T-helper 2 cell treated with Interferon-gamma antibody and Interleukin-4, amounts not matched to agents 5 μg/mL and 100 μg/mL, for 36 hours (primary cell): ENCODE results near the gene NDUFB2.
"Not testable (repeated sequence)": the region's sequence is repeated elsewhere in the genome, so short reads cannot be mapped to it uniquely, and the experiment has no call there.

Experiments used
- DNase-seq: peaks from one replicate; pipeline ENCODE4 v3.0.0; 2021; ENCODE audit warnings: low spot score
- H3K27ac Mint-ChIP-seq: one replicate; pipeline ENCODE4 v1.8.0; 2021; ENCODE audit warnings: mild to moderate bottlenecking, mixed read lengths
- H3K27me3 Mint-ChIP-seq: one replicate; pipeline ENCODE4 v1.8.0; 2021; ENCODE audit warnings: low read depth, mixed read lengths
- H3K36me3 Mint-ChIP-seq: one replicate; pipeline ENCODE4 v1.8.0; 2021; ENCODE audit warnings: low read depth, mixed read lengths
- H3K4me1 Mint-ChIP-seq: one replicate; pipeline ENCODE4 v1.8.0; 2021; ENCODE audit warnings: low read depth, mixed read lengths
- H3K4me3 Mint-ChIP-seq: one replicate; pipeline ENCODE4 v1.8.0; 2022; ENCODE audit warnings: mild to moderate bottlenecking, moderate library complexity, mixed read lengths
- H3K9me3 Mint-ChIP-seq: one replicate; pipeline ENCODE4 v1.8.0; 2021; ENCODE audit warnings: mixed read lengths

NDUFB2 gene

DNA sequence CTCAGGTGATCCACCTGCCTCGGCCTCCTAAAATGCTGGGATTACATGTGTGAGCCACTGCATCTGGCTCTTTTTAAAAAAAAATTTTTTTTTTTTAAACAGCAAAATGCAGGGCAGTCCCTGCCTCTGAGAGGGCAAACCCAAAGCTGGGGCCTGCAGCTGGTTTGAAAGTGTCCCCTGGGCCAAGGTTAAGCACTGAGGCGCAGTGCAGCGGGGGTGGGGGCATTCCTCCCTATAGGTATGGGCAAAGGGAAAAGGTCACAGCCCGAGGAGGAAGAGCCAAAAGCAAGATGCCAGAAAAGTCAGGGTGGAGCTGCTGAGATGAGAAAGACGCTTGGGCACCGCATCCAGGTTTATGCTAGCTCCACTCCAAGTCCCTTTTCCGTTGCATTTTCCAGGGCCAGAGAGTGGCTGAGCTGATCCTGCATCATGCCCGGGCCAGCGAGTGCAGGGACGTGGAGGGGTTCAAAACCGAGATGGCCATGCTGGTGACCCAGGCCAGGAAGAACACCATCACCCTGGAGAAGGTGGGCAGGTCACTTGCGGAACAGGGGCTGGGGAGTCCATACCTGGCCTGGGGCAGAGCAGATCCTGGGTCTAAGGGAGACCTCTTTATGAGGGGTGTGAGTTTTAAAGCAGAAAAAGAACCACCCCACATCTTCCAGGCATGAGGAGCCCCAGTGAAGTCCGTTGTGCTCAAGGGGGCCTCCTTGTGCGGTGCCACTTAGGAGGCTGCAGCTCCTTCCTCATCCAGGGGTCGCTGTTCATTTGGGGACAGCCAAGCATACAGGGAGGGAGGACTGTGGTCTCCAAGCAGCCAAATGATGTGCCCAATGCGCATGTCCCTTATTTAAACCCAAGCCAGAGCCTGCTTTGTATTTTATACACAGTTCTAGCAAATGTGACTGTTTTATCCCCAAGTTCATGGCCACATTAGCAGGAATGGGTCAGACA is 7.0 kb upstream of the NDUFB2 start:
- H3K4me3 Mint-ChIP-seq: no peak overlapping the region
- peaks cover 13% of the 10 kb centered on the region for H3K36me3 Mint-ChIP-seq
- DNase-seq: no peak
- no peaks in the 10 kb centered on the region for H3K27me3 Mint-ChIP-seq
- H3K27ac Mint-ChIP-seq: no peak overlapping the region
- H3K4me1 Mint-ChIP-seq: peaks cover 2% of the 10 kb centered on the region
- no peaks in the 10 kb centered on the region for H3K9me3 Mint-ChIP-seq

- H3K36me3 Mint-ChIP-seq: peaks cover 10% of the 10 kb centered on the region
- no peak for DNase-seq
- H3K4me3 Mint-ChIP-seq: no peak overlapping the region
- H3K27ac Mint-ChIP-seq: no peak overlapping the region
- H3K27me3 Mint-ChIP-seq: no peaks in the 10 kb centered on the region
- no peaks in the 10 kb centered on the region for H3K9me3 Mint-ChIP-seq
- H3K4me1 Mint-ChIP-seq: peaks cover 10% of the 10 kb centered on the region
Measured at GRCh38 chr7:140691376-140692045, 5.0 kb upstream of the NDUFB2 start.

- peaks cover 15% of the 10 kb centered on the region for H3K36me3 Mint-ChIP-seq
- H3K9me3 Mint-ChIP-seq, DNase-seq, H3K27ac Mint-ChIP-seq, H3K4me3 Mint-ChIP-seq, H3K27me3 Mint-ChIP-seq: not testable (repeated sequence)
- H3K4me1 Mint-ChIP-seq: peaks cover 20% of the 10 kb centered on the region
Measured at GRCh38 chr7:140693849-140694248, 2.7 kb upstream of the NDUFB2 start.

GRCh38 chr7:140694592-140694991 is 1.9 kb upstream of the NDUFB2 start:
- DNase-seq: no peak
- Mint-ChIP-seq H3K36me3 (peaks cover 18% of the 10 kb centered on the region), H3K27ac (no peak overlapping the region), H3K27me3 (no peaks in the 10 kb centered on the region), H3K4me1 (peaks cover 22% of the 10 kb centered on the region), H3K9me3 (no peaks in the 10 kb centered on the region), H3K4me3 (no peak overlapping the region)

DNA sequence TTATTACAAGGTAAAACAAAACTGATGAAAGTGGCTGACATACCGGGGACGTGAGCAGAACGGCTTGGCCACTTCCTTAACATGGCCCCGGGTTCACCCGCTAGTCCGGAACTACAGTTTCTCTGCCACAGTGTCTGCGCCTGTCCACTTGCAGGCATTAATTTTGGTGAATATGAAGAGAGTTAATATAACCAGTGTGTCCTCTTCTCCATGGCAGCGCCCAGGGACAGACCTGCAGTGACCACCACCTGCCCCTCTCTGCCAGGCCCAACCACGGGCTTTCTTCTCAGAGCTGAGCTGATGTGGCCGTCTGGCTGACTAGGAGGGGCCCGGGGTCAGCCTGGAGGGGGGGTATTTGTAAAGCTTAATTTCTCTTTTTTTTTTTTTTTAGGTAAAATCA is 1.1 kb upstream of the NDUFB2 start:
- Mint-ChIP-seq H3K4me3 (no peak overlapping the region), H3K27ac (peak overlapping the region; percentile 97), H3K36me3 (peaks cover 20% of the 10 kb centered on the region), H3K9me3 (no peaks in the 10 kb centered on the region), H3K27me3 (no peaks in the 10 kb centered on the region), H3K4me1 (peaks cover 22% of the 10 kb centered on the region)
- no peak for DNase-seq

DNA sequence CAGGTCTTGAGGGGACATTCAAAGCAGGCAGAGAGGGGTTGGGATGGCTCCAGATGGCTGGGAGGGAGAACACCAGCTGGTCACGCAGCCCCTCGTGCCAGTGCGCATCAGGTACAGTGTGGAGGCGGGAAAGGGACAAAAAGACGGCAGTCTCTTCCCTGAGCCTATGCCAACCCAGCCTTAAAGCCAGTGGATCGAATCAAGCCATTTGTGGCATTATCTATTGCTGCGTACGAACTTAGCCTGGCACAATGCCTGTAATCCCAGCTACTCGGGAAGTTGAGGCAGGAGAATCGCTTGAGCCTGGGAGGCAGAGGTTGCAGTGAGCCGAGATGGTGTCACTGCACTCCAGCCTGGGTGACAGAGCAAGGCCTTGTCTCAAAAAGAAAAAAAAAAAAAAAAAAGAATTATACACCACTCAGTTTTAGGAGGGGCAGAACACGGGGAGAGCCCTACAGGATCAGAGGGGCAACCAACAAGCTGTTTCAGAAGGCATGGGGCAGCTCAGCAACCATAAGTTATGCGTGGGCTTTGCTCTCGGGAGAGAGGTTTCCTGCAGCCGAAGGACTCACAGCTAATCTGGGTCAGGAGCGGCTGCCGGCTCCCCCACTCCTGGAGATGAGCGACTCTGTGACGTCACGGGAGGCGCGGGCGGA is 356 bp upstream of the NDUFB2 start:
- no peaks in the 10 kb centered on the region for H3K27me3 Mint-ChIP-seq
- H3K4me3 Mint-ChIP-seq: peak overlapping the region; percentile 95
- no peaks in the 10 kb centered on the region for H3K9me3 Mint-ChIP-seq
- peak overlapping the region; percentile 97 for H3K27ac Mint-ChIP-seq
- H3K36me3 Mint-ChIP-seq: peaks cover 20% of the 10 kb centered on the region
- peaks cover 22% of the 10 kb centered on the region for H3K4me1 Mint-ChIP-seq
- no peak for DNase-seq

- peak overlapping the region; percentile 97 for H3K27ac Mint-ChIP-seq
- H3K4me1 Mint-ChIP-seq: peaks cover 20% of the 10 kb centered on the region
- no peaks in the 10 kb centered on the region for H3K9me3 Mint-ChIP-seq
Measured at GRCh38 chr7:140697447-140698143, 1.1 kb downstream of the NDUFB2 start.

DNA sequence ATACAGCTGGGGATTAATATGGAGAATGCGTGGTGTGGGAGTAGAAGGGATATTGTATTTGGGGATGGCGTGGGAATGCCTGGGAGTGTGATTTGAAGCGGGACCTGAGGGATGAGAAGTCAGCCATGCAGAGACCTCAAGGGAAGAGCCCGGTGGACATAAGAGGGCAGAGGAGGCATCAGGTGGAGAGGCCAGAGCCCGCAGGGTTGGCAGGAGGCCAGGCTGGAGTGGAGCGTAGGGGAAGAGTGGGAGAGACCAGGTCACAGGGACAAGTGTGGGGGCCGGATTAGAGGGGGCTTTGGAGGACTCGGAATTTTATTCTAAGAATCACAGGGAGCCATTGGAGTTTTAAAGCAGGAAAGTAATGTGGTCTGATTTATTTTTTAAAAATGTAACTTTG is 2.0 kb downstream of the NDUFB2 start:
- peaks cover 18% of the 10 kb centered on the region for H3K36me3 Mint-ChIP-seq
- H3K4me3 Mint-ChIP-seq: peak overlapping the region; percentile 95
- H3K27ac Mint-ChIP-seq: no peak overlapping the region
- no peaks in the 10 kb centered on the region for H3K27me3 Mint-ChIP-seq
- no peak for DNase-seq
- H3K9me3 Mint-ChIP-seq: no peaks in the 10 kb centered on the region
- peaks cover 20% of the 10 kb centered on the region for H3K4me1 Mint-ChIP-seq

More at GRCh38 chr7:140697447-140698143, 1.1 kb downstream of the NDUFB2 start:
- DNase-seq: no peak
- peak overlapping the region; percentile 95 for H3K4me3 Mint-ChIP-seq
- H3K27me3 Mint-ChIP-seq: no peaks in the 10 kb centered on the region
- peaks cover 17% of the 10 kb centered on the region for H3K36me3 Mint-ChIP-seq

DNA sequence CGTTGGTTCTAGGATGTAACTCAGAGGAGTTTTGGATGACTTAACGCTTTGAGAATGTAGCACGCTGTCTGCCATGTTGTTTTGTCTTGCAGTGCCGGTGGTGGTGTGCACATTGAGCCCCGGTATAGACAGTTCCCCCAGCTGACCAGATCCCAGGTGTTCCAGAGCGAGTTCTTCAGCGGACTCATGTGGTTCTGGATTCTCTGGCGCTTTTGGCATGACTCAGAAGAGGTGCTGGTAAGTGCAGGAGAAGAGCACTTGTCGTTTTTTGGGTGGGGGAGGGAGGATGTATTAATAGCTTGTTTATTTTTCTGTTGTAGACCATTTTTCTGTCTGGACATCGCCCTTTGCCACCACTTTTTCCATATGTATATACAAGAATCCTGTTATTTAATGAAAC is 6.3 kb downstream of the NDUFB2 start:
- H3K4me3 Mint-ChIP-seq: no peak overlapping the region

DNA sequence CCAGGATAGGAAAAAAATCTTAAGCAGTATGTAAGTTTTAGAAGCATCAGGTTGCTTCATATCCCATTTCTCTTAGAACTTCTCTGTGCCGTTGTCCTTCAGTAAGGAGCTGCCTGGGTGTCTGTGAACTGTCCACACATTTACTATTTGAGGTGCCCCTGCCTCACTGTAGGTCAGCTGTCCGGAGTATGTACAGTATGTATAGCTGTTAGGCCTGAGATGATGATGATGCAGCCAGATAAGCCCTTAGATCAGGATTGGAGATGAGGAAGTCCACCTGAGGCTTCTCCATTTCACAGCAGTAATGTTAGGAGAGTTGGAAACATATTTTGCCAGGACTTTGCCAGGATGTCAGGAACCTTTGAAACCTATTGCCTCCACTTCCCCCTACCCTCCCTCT is 7.7 kb downstream of the NDUFB2 start:
- H3K27ac Mint-ChIP-seq: no peak overlapping the region
- peaks cover under 1% of the 10 kb centered on the region for H3K4me1 Mint-ChIP-seq
- H3K36me3 Mint-ChIP-seq: peaks cover 27% of the 10 kb centered on the region
- DNase-seq: no peak
- no peak overlapping the region for H3K4me3 Mint-ChIP-seq
- H3K27me3 Mint-ChIP-seq: no peaks in the 10 kb centered on the region
- no peaks in the 10 kb centered on the region for H3K9me3 Mint-ChIP-seq

More for the DNA sequence above, 6.3 kb downstream of the NDUFB2 start:
- no peak for DNase-seq
- no peaks in the 10 kb centered on the region for H3K27me3 Mint-ChIP-seq
- no peaks in the 10 kb centered on the region for H3K9me3 Mint-ChIP-seq
- H3K36me3 Mint-ChIP-seq: peaks cover 33% of the 10 kb centered on the region
- peaks cover 10% of the 10 kb centered on the region for H3K4me1 Mint-ChIP-seq
- no peak overlapping the region for H3K27ac Mint-ChIP-seq

GRCh38 chr7:140707132-140707531 is 10.6 kb downstream of the NDUFB2 start:
- DNase-seq: no peak
- H3K36me3 Mint-ChIP-seq: peaks cover 25% of the 10 kb centered on the region
- no peak overlapping the region for H3K4me3 Mint-ChIP-seq
- no peaks in the 10 kb centered on the region for H3K9me3 Mint-ChIP-seq
- H3K4me1 Mint-ChIP-seq: no peaks in the 10 kb centered on the region
- H3K27ac Mint-ChIP-seq: no peak overlapping the region
- no peaks in the 10 kb centered on the region for H3K27me3 Mint-ChIP-seq

DNA sequence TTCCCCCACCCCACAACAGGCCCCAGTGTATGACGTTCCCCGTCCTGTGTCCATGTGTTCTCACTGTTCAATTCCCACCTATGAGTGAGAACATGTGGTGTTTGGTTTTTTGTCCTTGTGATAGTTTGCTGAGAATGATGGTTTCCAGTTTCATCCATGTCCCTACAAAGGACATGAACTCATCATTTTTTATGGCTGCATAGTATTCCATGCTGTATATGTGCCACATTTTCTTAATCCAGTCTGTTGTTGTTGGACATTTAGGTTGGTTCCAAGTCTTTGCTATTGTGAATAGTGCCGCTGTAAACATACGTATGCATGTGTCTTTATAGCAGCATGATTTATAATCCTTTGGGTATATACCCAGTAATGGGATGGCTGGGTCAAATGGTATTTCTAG is 12.3 kb downstream of the NDUFB2 start:
- peaks cover 27% of the 10 kb centered on the region for H3K36me3 Mint-ChIP-seq
- H3K4me1 Mint-ChIP-seq, H3K9me3 Mint-ChIP-seq: not testable (repeated sequence)

GRCh38 chr7:140712392-140712791 is 15.9 kb downstream of the NDUFB2 start:
- not testable (repeated sequence) for H3K4me3 Mint-ChIP-seq, DNase-seq, H3K9me3 Mint-ChIP-seq, H3K27me3 Mint-ChIP-seq, H3K36me3 Mint-ChIP-seq, H3K4me1 Mint-ChIP-seq, H3K27ac Mint-ChIP-seq

More for the DNA sequence above, 12.3 kb downstream of the NDUFB2 start:
- not testable (repeated sequence) for DNase-seq, H3K27ac Mint-ChIP-seq, H3K27me3 Mint-ChIP-seq, H3K4me3 Mint-ChIP-seq
